Tibial nerve (tissue), 4 donors: ENCODE data around the gene XYLT1.

Experiments
- EP300 ChIP-seq, 2 donors: sonication (generic); formaldehyde crosslinking; IDR thresholded peaks; one replicate each; pipeline ENCODE4 v1.6.1; 2017; ENCODE audit warnings: antibody characterized with exemption in 2 of 2, mild to moderate bottlenecking in 1 of 2
- POLR2A ChIP-seq, 2 donors: fragments of 450-650 bp; IDR thresholded peaks; one replicate each; pipeline ENCODE4 v1.6.1; 2017; ENCODE audit warnings: antibody characterized with exemption in 2 of 2, mild to moderate bottlenecking in 2 of 2, moderate library complexity in 2 of 2
- TF ChIP-seq, protein P1 (sequence below), 5 experiments: fragments of 200-600 bp in 3 of 5; fragments of 450-650 bp in 2 of 5; sonication (generic) in 3 of 5; IDR thresholded peaks; one replicate each; pipeline ENCODE4 v1.5.1; 2016 to 2019; ENCODE audit warnings: antibody characterized with exemption in 5 of 5, mild to moderate bottlenecking in 3 of 5, moderate library complexity in 2 of 5

- TF ChIP-seq EP300 (IDR thresholded peaks at IDR 0.05) (no peak), POLR2A (IDR thresholded peaks at IDR 0.05) (no peak)
- TF ChIP-seq, protein P1, sequence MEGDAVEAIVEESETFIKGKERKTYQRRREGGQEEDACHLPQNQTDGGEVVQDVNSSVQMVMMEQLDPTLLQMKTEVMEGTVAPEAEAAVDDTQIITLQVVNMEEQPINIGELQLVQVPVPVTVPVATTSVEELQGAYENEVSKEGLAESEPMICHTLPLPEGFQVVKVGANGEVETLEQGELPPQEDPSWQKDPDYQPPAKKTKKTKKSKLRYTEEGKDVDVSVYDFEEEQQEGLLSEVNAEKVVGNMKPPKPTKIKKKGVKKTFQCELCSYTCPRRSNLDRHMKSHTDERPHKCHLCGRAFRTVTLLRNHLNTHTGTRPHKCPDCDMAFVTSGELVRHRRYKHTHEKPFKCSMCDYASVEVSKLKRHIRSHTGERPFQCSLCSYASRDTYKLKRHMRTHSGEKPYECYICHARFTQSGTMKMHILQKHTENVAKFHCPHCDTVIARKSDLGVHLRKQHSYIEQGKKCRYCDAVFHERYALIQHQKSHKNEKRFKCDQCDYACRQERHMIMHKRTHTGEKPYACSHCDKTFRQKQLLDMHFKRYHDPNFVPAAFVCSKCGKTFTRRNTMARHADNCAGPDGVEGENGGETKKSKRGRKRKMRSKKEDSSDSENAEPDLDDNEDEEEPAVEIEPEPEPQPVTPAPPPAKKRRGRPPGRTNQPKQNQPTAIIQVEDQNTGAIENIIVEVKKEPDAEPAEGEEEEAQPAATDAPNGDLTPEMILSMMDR (IDR thresholded peaks at IDR 0.05) = no peak
Measured at GRCh38 chr16:17508303-17508702, 37.5 kb upstream of the XYLT1 start.
